Mesothelial cell of epicardium (in vitro differentiated cells): Measurements from ENCODE around the gene DCHS1. TPM values are rescaled to one million over a fixed set of nuclear protein-coding genes. Genes with fewer than 3 reads are reported as not detected.
A peak's percentile ranks its signal among the peaks of the same experiment; 100 is the strongest.

Experiments used
- DNase-seq, 2 experiments: peaks; one replicate each; pipeline ENCODE4 v3.0.0; 2021; ENCODE audit warnings: low spot score in 2 of 2; ENCODE audit not compliant: unreplicated experiment in 2 of 2
- H3K27ac Mint-ChIP-seq: 2 replicates; pipeline ENCODE4 v1.8.0; 2021; ENCODE audit warnings: mixed read lengths
- H3K27me3 Mint-ChIP-seq: 2 replicates; pipeline ENCODE4 v1.8.0; 2021; ENCODE audit warnings: low read depth, mixed read lengths
- H3K36me3 Mint-ChIP-seq: 2 replicates; pipeline ENCODE4 v1.8.0; 2021; ENCODE audit warnings: mixed read lengths
- H3K4me1 Mint-ChIP-seq: 2 replicates; pipeline ENCODE4 v1.8.0; 2021; ENCODE audit warnings: mixed read lengths
- H3K4me3 Mint-ChIP-seq: 2 replicates; pipeline ENCODE4 v1.8.0; 2021; ENCODE audit warnings: mild to moderate bottlenecking, moderate library complexity, mixed read lengths
- H3K9me3 Mint-ChIP-seq: 2 replicates; pipeline ENCODE4 v1.8.0; 2021; ENCODE audit warnings: mixed read lengths
- total RNA-seq: library from RNA; stranded (reverse); gene quantifications from 3 replicates; pipeline ENCODE4 v1.2.1, GENCODE V29; 2021
- TF ChIP-seq, protein P1 (sequence below): fragments of 200-600 bp; sonication (generic); IDR thresholded peaks from one replicate; pipeline ENCODE4 v1.5.0; 2021; ENCODE audit warnings: antibody characterized with exemption; ENCODE audit not compliant: unreplicated experiment

DCHS1 gene
- total RNA-seq, 1 donor from 2014 or later, result 81.2 TPM

GRCh38 chr11:6606471-6607189 lies 49.0 kb downstream of the DCHS1 start:
- TF ChIP-seq, protein P1, sequence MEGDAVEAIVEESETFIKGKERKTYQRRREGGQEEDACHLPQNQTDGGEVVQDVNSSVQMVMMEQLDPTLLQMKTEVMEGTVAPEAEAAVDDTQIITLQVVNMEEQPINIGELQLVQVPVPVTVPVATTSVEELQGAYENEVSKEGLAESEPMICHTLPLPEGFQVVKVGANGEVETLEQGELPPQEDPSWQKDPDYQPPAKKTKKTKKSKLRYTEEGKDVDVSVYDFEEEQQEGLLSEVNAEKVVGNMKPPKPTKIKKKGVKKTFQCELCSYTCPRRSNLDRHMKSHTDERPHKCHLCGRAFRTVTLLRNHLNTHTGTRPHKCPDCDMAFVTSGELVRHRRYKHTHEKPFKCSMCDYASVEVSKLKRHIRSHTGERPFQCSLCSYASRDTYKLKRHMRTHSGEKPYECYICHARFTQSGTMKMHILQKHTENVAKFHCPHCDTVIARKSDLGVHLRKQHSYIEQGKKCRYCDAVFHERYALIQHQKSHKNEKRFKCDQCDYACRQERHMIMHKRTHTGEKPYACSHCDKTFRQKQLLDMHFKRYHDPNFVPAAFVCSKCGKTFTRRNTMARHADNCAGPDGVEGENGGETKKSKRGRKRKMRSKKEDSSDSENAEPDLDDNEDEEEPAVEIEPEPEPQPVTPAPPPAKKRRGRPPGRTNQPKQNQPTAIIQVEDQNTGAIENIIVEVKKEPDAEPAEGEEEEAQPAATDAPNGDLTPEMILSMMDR, result no peak

DNA sequence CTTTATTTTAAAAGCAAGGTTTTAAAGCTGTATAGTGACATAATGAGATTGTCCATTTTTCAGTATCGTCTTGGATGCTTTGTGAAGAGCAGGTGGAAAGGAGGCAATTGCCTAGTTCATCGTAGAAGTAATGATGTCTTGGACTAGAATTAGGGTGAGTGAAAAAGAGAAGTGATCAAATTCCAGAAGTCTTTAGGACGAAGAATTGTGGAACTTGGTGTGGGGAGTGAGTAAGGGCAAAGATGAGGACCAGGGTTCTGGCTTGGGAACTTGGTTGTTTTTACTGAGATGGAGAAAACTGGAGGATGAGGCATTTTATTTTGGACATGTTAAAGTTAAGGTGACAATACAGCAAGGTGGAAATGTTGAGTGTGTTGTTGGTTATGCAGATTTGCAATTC lies 50.8 kb downstream of the DCHS1 start:
- H3K4me1 Mint-ChIP-seq, result peaks cover 18% of the 10 kb centered on the region
- DNase-seq, result peak in 1 of 2 experiments; percentile 5
- TF ChIP-seq, protein P1, result no peak
- H3K9me3 Mint-ChIP-seq, result no peaks in the 10 kb centered on the region
- no peak overlapping the region for H3K4me3 Mint-ChIP-seq
- H3K27me3 Mint-ChIP-seq, result no peaks in the 10 kb centered on the region
- peaks cover 15% of the 10 kb centered on the region for H3K36me3 Mint-ChIP-seq
- H3K27ac Mint-ChIP-seq, result no peak overlapping the region

More at GRCh38 chr11:6606471-6607189, 49.0 kb downstream of the DCHS1 start:
- Mint-ChIP-seq H3K27ac (no peak overlapping the region), H3K4me3 (peak overlapping the region; percentile 38), H3K36me3 (peaks cover 19% of the 10 kb centered on the region), H3K27me3 (no peaks in the 10 kb centered on the region), H3K9me3 (no peaks in the 10 kb centered on the region), H3K4me1 (peaks cover 25% of the 10 kb centered on the region)
- peak; percentile 80 to 88 for DNase-seq

GRCh38 chr11:6604081-6604626 lies 51.5 kb downstream of the DCHS1 start:
- Mint-ChIP-seq H3K9me3 (no peaks in the 10 kb centered on the region), H3K27ac (no peak overlapping the region), H3K4me3 (no peak overlapping the region), H3K36me3 (peaks cover 10% of the 10 kb centered on the region), H3K4me1 (peaks cover 18% of the 10 kb centered on the region), H3K27me3 (no peaks in the 10 kb centered on the region)
- peak in 1 of 2 experiments; percentile 53 for DNase-seq
- TF ChIP-seq, protein P1, result no peak

DNA sequence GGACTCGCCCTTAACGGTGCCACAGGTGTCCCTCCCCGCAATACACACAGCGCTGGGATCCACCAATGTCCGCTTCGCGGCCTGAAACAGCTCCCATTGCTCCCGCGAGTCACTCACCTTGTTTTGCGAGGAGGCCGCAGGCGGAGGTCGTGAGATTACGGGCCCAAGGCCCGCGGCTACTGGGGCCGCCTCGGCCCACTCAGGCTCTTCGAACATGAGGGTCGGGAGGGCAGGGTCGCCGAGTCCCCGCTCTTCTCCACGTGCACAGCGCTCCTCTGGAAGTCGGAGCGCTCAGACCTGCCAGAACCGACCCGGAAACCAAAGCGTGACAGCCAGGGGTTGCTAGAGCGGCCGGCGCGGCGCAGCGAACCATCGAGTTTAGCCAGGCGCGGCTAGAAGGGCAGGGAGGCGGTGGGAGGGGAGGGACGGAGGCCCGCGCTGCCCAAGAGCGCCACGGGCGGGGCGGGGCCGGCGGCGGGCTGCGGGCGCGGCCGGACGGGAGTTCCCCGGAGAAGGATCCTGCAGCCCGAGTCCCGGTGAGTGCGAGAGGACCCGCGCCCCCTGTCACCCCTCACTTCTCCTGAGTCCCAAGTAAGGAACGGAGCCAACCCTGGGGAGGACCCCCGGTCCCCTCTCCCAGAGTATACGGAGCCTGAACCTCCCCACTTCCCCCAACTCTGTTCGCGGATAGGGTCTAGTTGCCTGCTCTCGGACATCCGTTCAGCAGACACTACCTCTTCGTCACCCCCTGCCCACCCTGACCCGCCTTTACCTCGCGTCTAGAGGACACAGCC lies 52.1 kb downstream of the DCHS1 start, which contains the start of the genes ILK and RRP8:
Gene ILK, plus strand, starts transcription at position 488 of the 794 bp plus-strand sequence. CDS start 498 bp downstream, outside the sequence.
Gene RRP8, minus strand, starts transcription at position 330 of the 794 bp plus-strand sequence. Its CDS starts 114 bp downstream, at position 216.
- Mint-ChIP-seq H3K27me3 (no peaks in the 10 kb centered on the region), H3K27ac (no peak within 1 kb of the TSS), H3K4me1 (peaks cover 18% of the 10 kb centered on the region), H3K4me3 (no peak within 1 kb of the TSS), H3K9me3 (no peaks in the 10 kb centered on the region), H3K36me3 (peaks cover 6% of the 10 kb centered on the region)
- DNase-seq, result peak; percentile 73 to 86
- TF ChIP-seq, protein P1, result no peak

DNA sequence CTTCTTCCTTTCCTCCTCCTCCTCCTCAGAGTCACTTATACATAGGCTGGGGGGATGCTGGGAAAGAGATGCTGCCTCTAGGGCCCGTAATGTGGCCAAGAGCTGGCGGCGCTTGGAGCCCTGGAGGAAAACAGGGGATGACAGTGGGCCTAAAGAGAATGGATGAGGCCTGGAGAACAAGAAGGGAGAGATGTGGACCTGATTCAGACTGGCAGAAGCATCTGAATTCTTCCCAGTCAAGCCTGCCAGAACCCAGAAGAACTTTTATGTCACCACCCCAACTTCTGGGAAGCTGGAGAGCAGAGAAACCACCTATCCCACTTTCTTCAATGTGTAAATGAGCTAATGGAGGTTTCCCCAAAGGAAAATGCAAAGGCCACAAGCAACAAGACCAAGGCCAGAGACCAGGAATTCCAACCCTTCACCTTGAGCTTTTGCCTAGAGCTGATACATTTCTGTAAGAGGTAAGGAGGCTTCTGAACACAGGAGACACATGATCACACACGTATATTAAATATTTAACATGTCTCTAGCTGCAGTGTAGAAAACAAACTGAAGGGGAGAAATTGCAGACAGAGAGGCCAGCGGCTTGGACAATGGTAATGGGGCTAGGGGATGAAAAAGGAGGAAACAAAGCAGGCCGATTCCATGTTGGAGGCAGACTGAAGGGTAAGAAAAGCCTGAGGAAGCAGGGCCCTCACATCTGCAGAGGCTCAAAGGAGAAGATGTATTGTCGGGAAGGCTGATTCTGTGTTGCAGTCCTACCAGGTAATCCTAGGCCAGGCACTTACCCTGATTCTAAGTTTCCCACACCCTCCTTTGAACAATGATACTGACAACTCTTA lies 53.3 kb downstream of the DCHS1 start:
- Mint-ChIP-seq H3K9me3 (no peaks in the 10 kb centered on the region), H3K36me3 (peaks cover 6% of the 10 kb centered on the region), H3K27ac (peak overlapping the region; percentile 28), H3K27me3 (no peaks in the 10 kb centered on the region), H3K4me3 (no peak overlapping the region), H3K4me1 (peaks cover 13% of the 10 kb centered on the region)
- TF ChIP-seq, protein P1, result no peak
- DNase-seq, result peak in 1 of 2 experiments; percentile 29
